ENCODE results near the gene OR51M1. TPM values are rescaled to one million over a fixed set of nuclear protein-coding genes. Genes with fewer than 3 reads are reported as not detected.

Gene OR51M1
- total and polyA plus RNA-seq, 4 donors, result not detected

Small RNA genes lying within 50 kb of the gene (small RNA-seq; reads per million reads assigned to genes)
- gene AC104389.3 (ENCODE audit: low replicate concordance), result not detected

Other genes starting within 250 kb of the OR51M1 start
- gene OR52A5, start 245.5 kb upstream of the OR51M1 start, total RNA-seq, result under 1 TPM in 1 of 2 donors, not detected in 1; 0.06 TPM
- not detected for gene OR52A5, start 245.5 kb upstream of the OR51M1 start, polyA plus RNA-seq (ENCODE audit: insufficient read length in 2 of 2)
- not detected for gene OR52A1, start 229.1 kb upstream of the OR51M1 start, total RNA-seq
- under 1 TPM; 0.05 to 0.10 TPM for gene OR52A1, start 229.1 kb upstream of the OR51M1 start, polyA plus RNA-seq (ENCODE audit: insufficient read length in 2 of 2)
- not detected for gene OR51V1, start 183.1 kb upstream of the OR51M1 start, total RNA-seq
- gene OR51V1, start 183.1 kb upstream of the OR51M1 start, polyA plus RNA-seq (ENCODE audit: insufficient read length in 2 of 2), result not detected
- 1,000 to 10,000 TPM; 1,170 to 2,002 TPM for gene HBB, start 156.7 kb upstream of the OR51M1 start, total RNA-seq
- 100 to 1,000 TPM; 132 to 148 TPM for gene HBB, start 156.7 kb upstream of the OR51M1 start, polyA plus RNA-seq (ENCODE audit: insufficient read length in 2 of 2)
- 1 to 10 TPM in 1 of 2 donors, under 1 TPM in 1; 0.17 to 1.2 TPM for gene HBD, start 149.3 kb upstream of the OR51M1 start, total RNA-seq
- gene HBD, start 149.3 kb upstream of the OR51M1 start, polyA plus RNA-seq (ENCODE audit: insufficient read length in 2 of 2), result not detected
- gene HBG1, start 134.0 kb upstream of the OR51M1 start, total RNA-seq, result 1,000 to 10,000 TPM in 1 of 2 donors, 100 to 1,000 TPM in 1; 286 to 1,550 TPM
- gene HBG1, start 134.0 kb upstream of the OR51M1 start, polyA plus RNA-seq (ENCODE audit: insufficient read length in 2 of 2), result 10 to 100 TPM in 1 of 2 donors, 1 to 10 TPM in 1; 8.9 to 10.7 TPM
- gene HBG2, start 129.0 kb upstream of the OR51M1 start, total RNA-seq, result over 10,000 TPM; 12,245 to 14,331 TPM
- 1,000 to 10,000 TPM; 2,225 to 2,582 TPM for gene HBG2, start 129.0 kb upstream of the OR51M1 start, polyA plus RNA-seq (ENCODE audit: insufficient read length in 2 of 2)
- gene HBE1, start 113.9 kb upstream of the OR51M1 start, total RNA-seq, result 10 to 100 TPM; 14.4 to 30.5 TPM
- gene HBE1, start 113.9 kb upstream of the OR51M1 start, polyA plus RNA-seq (ENCODE audit: insufficient read length in 2 of 2), result 1 to 10 TPM; 9.2 to 9.3 TPM
- gene OR51B4, start 81.9 kb upstream of the OR51M1 start, total RNA-seq, result under 1 TPM in 1 of 2 donors, not detected in 1; 0.17 TPM
- gene OR51B4, start 81.9 kb upstream of the OR51M1 start, polyA plus RNA-seq (ENCODE audit: insufficient read length in 2 of 2), result not detected
- gene OR51B2, start 59.5 kb upstream of the OR51M1 start, total RNA-seq, result under 1 TPM; 0.20 to 0.22 TPM
- gene OR51B2, start 59.5 kb upstream of the OR51M1 start, polyA plus RNA-seq (ENCODE audit: insufficient read length in 2 of 2), result not detected
- gene OR51B5, start 40.3 kb upstream of the OR51M1 start, total RNA-seq, result 1 to 10 TPM in 1 of 2 donors, under 1 TPM in 1; 0.99 to 1.7 TPM
- under 1 TPM in 1 of 2 donors, not detected in 1; 0.33 TPM for gene OR51B5, start 40.3 kb upstream of the OR51M1 start, polyA plus RNA-seq (ENCODE audit: insufficient read length in 2 of 2)
- not detected for gene OR51B6, start 32.3 kb upstream of the OR51M1 start, total RNA-seq
- not detected for gene OR51B6, start 32.3 kb upstream of the OR51M1 start, polyA plus RNA-seq (ENCODE audit: insufficient read length in 2 of 2)
- not detected for gene OR51Q1, start 38.3 kb downstream of the OR51M1 start, total RNA-seq
- gene OR51Q1, start 38.3 kb downstream of the OR51M1 start, polyA plus RNA-seq (ENCODE audit: insufficient read length in 2 of 2), result not detected
- gene OR51I1, start 57.7 kb downstream of the OR51M1 start, total RNA-seq, result under 1 TPM in 1 of 2 donors, not detected in 1; 0.28 TPM
- gene OR51I1, start 57.7 kb downstream of the OR51M1 start, polyA plus RNA-seq (ENCODE audit: insufficient read length in 2 of 2), result not detected
- gene OR51I2, start 65.5 kb downstream of the OR51M1 start, total RNA-seq, result not detected
- not detected for gene OR51I2, start 65.5 kb downstream of the OR51M1 start, polyA plus RNA-seq (ENCODE audit: insufficient read length in 2 of 2)
- gene OR52D1, start 104.9 kb downstream of the OR51M1 start, total RNA-seq, result not detected
- not detected for gene OR52D1, start 104.9 kb downstream of the OR51M1 start, polyA plus RNA-seq (ENCODE audit: insufficient read length in 2 of 2)
- gene UBQLN3, start 126.1 kb downstream of the OR51M1 start, total RNA-seq, result under 1 TPM; 0.10 to 0.39 TPM
- not detected for gene UBQLN3, start 126.1 kb downstream of the OR51M1 start, polyA plus RNA-seq (ENCODE audit: insufficient read length in 2 of 2)
- under 1 TPM; 0.30 to 0.55 TPM for gene UBQLNL, start 132.9 kb downstream of the OR51M1 start, total RNA-seq
- gene UBQLNL, start 132.9 kb downstream of the OR51M1 start, polyA plus RNA-seq (ENCODE audit: insufficient read length in 2 of 2), result under 1 TPM; 0.33 to 0.59 TPM
- gene OR52H1, start 164.7 kb downstream of the OR51M1 start, total RNA-seq, result under 1 TPM; 0.40 to 0.55 TPM
- not detected for gene OR52H1, start 164.7 kb downstream of the OR51M1 start, polyA plus RNA-seq (ENCODE audit: insufficient read length in 2 of 2)
- not detected for gene OR52B6, start 197.1 kb downstream of the OR51M1 start, total RNA-seq
- gene OR52B6, start 197.1 kb downstream of the OR51M1 start, polyA plus RNA-seq (ENCODE audit: insufficient read length in 2 of 2), result not detected
- 1 to 10 TPM; 3.3 to 4.3 TPM for gene TRIM6, start 212.8 kb downstream of the OR51M1 start, total RNA-seq
- 1 to 10 TPM; 1.1 to 1.7 TPM for gene TRIM6, start 212.8 kb downstream of the OR51M1 start, polyA plus RNA-seq (ENCODE audit: insufficient read length in 2 of 2)
- gene TRIM34, start 241.2 kb downstream of the OR51M1 start, total RNA-seq, result 10 to 100 TPM in 1 of 2 donors, 1 to 10 TPM in 1; 6.6 to 15.1 TPM
- 1 to 10 TPM; 3.5 to 4.4 TPM for gene TRIM34, start 241.2 kb downstream of the OR51M1 start, polyA plus RNA-seq (ENCODE audit: insufficient read length in 2 of 2)

Data from spinal cord (tissue), 4 donors.